ENCODE measurements around the gene GALNT1. TPM values are rescaled to one million over a fixed set of nuclear protein-coding genes. Genes with fewer than 3 reads are reported as not detected.

GALNT1 gene
- total RNA-seq, 6 donors from 2014 or later, result 15.0 to 70.9 (median 38.3) TPM

GRCh38 chr18:35618696-35619095, 37.2 kb downstream of the GALNT1 start:
- peaks cover 27 to 42% (median 29%) of the 10 kb centered on the region in 4 donors for H3K4me1 ChIP-seq
- ATAC-seq (ENCODE audit: low FRiP score in 2 of 2), result no peak
- no peaks in the 10 kb centered on the region for H3K36me3 ChIP-seq
- no peak for DNase-seq
- TF ChIP-seq POLR2A (IDR thresholded peaks at IDR 0.05) (no peak), EP300 (IDR thresholded peaks at IDR 0.05) (no peak), POLR2AphosphoS5 (IDR thresholded peaks at IDR 0.05) (no peak), CTCF (IDR thresholded peaks at IDR 0.05) (no peak)
- H3K27me3 ChIP-seq, result no peaks in the 10 kb centered on the region
- WGBS, 2 donors, result 40 to 43% methylated on average over 5 of the region's 5 CpGs
- H3K4me3 ChIP-seq, result no peak overlapping the region
- H3K27ac ChIP-seq, result no peak overlapping the region
- no peaks in the 10 kb centered on the region for H3K9me3 ChIP-seq

- H3K9me3 ChIP-seq, result no peaks in the 10 kb centered on the region
- H3K4me3 ChIP-seq, result no peak overlapping the region
- ATAC-seq (ENCODE audit: low FRiP score in 2 of 2), result peak in 1 of 2 donors; percentile 88
- H3K27me3 ChIP-seq, result no peaks in the 10 kb centered on the region
- DNase-seq, result no peak
- peaks cover 27 to 42% (median 32%) of the 10 kb centered on the region in 4 donors for H3K4me1 ChIP-seq
- no peaks in the 10 kb centered on the region for H3K36me3 ChIP-seq
- H3K27ac ChIP-seq, result no peak overlapping the region
- TF ChIP-seq POLR2A (IDR thresholded peaks at IDR 0.05) (no peak), POLR2AphosphoS5 (IDR thresholded peaks at IDR 0.05) (no peak), EP300 (IDR thresholded peaks at IDR 0.05) (no peak), CTCF (IDR thresholded peaks at IDR 0.05) (no peak)
- 62 to 71% methylated on average over 4 of the region's 4 CpGs for WGBS, 2 donors
Observed at GRCh38 chr18:35619464-35619863, 37.9 kb downstream of the GALNT1 start.

- ATAC-seq (ENCODE audit: low FRiP score in 2 of 2), result no peak
- Histone ChIP-seq H3K36me3 (no peaks in the 10 kb centered on the region), H3K9me3 (no peaks in the 10 kb centered on the region), H3K4me1 (peaks cover 27 to 42% (median 32%) of the 10 kb centered on the region in 4 donors), H3K27me3 (no peaks in the 10 kb centered on the region), H3K27ac (no peak overlapping the region), H3K4me3 (no peak overlapping the region)
- TF ChIP-seq POLR2A (IDR thresholded peaks at IDR 0.05) (no peak), CTCF (IDR thresholded peaks at IDR 0.05) (no peak), POLR2AphosphoS5 (IDR thresholded peaks at IDR 0.05) (no peak), EP300 (IDR thresholded peaks at IDR 0.05) (no peak)
- DNase-seq, result no peak
- WGBS, 2 donors, result 72 to 73% methylated on average over 4 of the region's 4 CpGs
Observed at GRCh38 chr18:35619941-35620340, 38.4 kb downstream of the GALNT1 start.

GRCh38 chr18:35620765-35621164, 39.2 kb downstream of the GALNT1 start:
- Histone ChIP-seq H3K4me1 (peaks cover 27 to 40% (median 31%) of the 10 kb centered on the region in 4 donors), H3K27ac (no peak overlapping the region), H3K4me3 (no peak overlapping the region), H3K36me3 (no peaks in the 10 kb centered on the region), H3K27me3 (no peaks in the 10 kb centered on the region), H3K9me3 (no peaks in the 10 kb centered on the region)
- peak in 1 of 2 donors; percentile 46 for ATAC-seq (ENCODE audit: low FRiP score in 2 of 2)
- 47 to 64% methylated on average over 3 of the region's 3 CpGs for WGBS, 2 donors
- TF ChIP-seq POLR2AphosphoS5 (IDR thresholded peaks at IDR 0.05) (no peak), CTCF (IDR thresholded peaks at IDR 0.05) (no peak), POLR2A (IDR thresholded peaks at IDR 0.05) (no peak), EP300 (IDR thresholded peaks at IDR 0.05) (no peak)
- no peak for DNase-seq

- Histone ChIP-seq H3K27ac (no peak overlapping the region), H3K4me3 (no peak overlapping the region), H3K36me3 (no peaks in the 10 kb centered on the region), H3K9me3 (no peaks in the 10 kb centered on the region), H3K4me1 (peaks cover 6 to 21% (median 14%) of the 10 kb centered on the region in 4 donors), H3K27me3 (no peaks in the 10 kb centered on the region)
- DNase-seq, result no peak
- no peak for ATAC-seq (ENCODE audit: low FRiP score in 2 of 2)
- TF ChIP-seq POLR2A (IDR thresholded peaks at IDR 0.05) (no peak), EP300 (IDR thresholded peaks at IDR 0.05) (no peak), POLR2AphosphoS5 (IDR thresholded peaks at IDR 0.05) (no peak), CTCF (IDR thresholded peaks at IDR 0.05) (no peak)
Observed at GRCh38 chr18:35623255-35623654, 41.7 kb downstream of the GALNT1 start.

Measured in upper lobe of left lung (tissue), 6 donors.